Tibial nerve (tissue), 4 donors: ENCODE results near the gene ATP2A1.

Source experiments
- EP300 ChIP-seq, 2 donors: sonication (generic); formaldehyde crosslinking; IDR thresholded peaks; one replicate each; pipeline ENCODE4 v1.6.1; 2017; ENCODE audit warnings: antibody characterized with exemption in 2 of 2, mild to moderate bottlenecking in 1 of 2
- TF ChIP-seq, protein P1 (sequence below), 5 experiments: fragments of 200-600 bp in 3 of 5; fragments of 450-650 bp in 2 of 5; sonication (generic) in 3 of 5; IDR thresholded peaks; one replicate each; pipeline ENCODE4 v1.5.1; 2016 to 2019; ENCODE audit warnings: antibody characterized with exemption in 5 of 5, mild to moderate bottlenecking in 3 of 5, moderate library complexity in 2 of 5

DNA sequence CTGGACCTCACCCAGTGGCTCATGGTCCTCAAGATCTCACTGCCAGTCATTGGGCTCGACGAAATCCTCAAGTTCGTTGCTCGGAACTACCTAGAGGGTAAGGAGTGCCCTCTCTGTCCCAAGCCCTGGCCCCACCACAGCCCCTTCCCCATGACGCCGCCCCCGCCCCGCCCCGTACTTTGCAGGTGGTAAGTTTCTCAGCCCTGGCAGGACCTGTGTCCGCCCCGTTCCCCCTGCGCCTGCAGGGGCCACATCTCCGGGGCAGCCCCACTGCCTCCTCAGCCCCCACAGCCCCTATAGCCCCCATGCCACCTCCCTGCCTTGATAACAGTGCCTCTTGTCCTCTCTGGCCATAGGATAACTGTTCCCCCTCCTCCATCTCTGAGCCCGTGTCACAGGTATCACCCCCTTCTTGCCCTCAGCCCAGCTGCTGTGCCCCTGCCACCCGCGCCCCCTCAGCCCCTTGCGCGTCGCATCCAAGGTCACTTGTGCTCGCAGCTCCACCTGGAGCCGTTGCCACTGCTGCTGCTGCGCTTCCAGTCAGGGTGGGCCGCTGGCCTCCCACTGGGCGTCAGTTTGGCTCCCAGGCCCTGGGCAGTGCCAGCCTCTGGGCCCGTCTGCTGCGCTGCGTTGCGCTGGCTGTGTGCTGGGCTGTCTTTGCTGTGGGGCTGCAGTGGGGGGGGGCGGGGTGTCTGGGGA, 25.2 kb downstream of the ATP2A1 start:
- TF ChIP-seq, protein P1, sequence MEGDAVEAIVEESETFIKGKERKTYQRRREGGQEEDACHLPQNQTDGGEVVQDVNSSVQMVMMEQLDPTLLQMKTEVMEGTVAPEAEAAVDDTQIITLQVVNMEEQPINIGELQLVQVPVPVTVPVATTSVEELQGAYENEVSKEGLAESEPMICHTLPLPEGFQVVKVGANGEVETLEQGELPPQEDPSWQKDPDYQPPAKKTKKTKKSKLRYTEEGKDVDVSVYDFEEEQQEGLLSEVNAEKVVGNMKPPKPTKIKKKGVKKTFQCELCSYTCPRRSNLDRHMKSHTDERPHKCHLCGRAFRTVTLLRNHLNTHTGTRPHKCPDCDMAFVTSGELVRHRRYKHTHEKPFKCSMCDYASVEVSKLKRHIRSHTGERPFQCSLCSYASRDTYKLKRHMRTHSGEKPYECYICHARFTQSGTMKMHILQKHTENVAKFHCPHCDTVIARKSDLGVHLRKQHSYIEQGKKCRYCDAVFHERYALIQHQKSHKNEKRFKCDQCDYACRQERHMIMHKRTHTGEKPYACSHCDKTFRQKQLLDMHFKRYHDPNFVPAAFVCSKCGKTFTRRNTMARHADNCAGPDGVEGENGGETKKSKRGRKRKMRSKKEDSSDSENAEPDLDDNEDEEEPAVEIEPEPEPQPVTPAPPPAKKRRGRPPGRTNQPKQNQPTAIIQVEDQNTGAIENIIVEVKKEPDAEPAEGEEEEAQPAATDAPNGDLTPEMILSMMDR (IDR thresholded peaks at IDR 0.05): no peak
- no peak for TF ChIP-seq EP300 (IDR thresholded peaks at IDR 0.05)
